GM12891 (cell line): Measurements from ENCODE around the gene GALNT10.

Experiments used
- DNase-seq: peaks from one replicate; pipeline ENCODE4 v3.0.0; 2011; ENCODE audit warnings: low spot score; ENCODE audit not compliant: insufficient read length
- FAIRE-seq: peaks from 2 replicates; lab custom pipeline; 2011; peaks lifted over from hg19 to GRCh38; lab: Jason Lieb, UNC
- PAX5 ChIP-seq: IDR thresholded peaks from 2 replicates; pipeline ENCODE4 v1.6.1; 2011; ENCODE audit warnings: low read length, moderate library complexity, mild to moderate bottlenecking; ENCODE audit not compliant: insufficient read depth, severe bottlenecking
- POLR2A ChIP-seq: IDR thresholded peaks from 2 replicates; pipeline ENCODE4 v1.6.1; 2011; ENCODE audit warnings: low read depth, low read length, control low read depth
- POLR2AphosphoS5 ChIP-seq: IDR thresholded peaks from 2 replicates; pipeline ENCODE4 v1.6.1; 2011; ENCODE audit warnings: low read depth, low read length, control low read depth
- POU2F2 ChIP-seq: IDR thresholded peaks from 2 replicates; pipeline ENCODE4 v1.6.1; 2011; ENCODE audit warnings: low read depth, mild to moderate bottlenecking, control low read depth, low read length, moderate library complexity
- SPI1 ChIP-seq: IDR thresholded peaks from 2 replicates; pipeline ENCODE4 v1.6.1; 2011; ENCODE audit warnings: low read depth, low read length, control low read depth
- TAF1 ChIP-seq: IDR thresholded peaks from 2 replicates; pipeline ENCODE4 v1.6.1; 2011; ENCODE audit warnings: low read depth, low read length, control low read depth

GALNT10 gene

GRCh38 chr5:154435226-154435625 lies 244.7 kb downstream of the GALNT10 start:
- TF ChIP-seq PAX5: no peak
- DNase-seq: no peak
- no peak for FAIRE-seq

GRCh38 chr5:154437281-154437965 lies 246.9 kb downstream of the GALNT10 start:
- TF ChIP-seq TAF1 (no peak), POLR2AphosphoS5 (no peak), POLR2A (no peak), SPI1 (no peak), POU2F2 (no peak), PAX5 (no peak)
- DNase-seq (no peak), FAIRE-seq (no peak)

- DNase-seq (no peak), FAIRE-seq (no peak)
- TF ChIP-seq POLR2AphosphoS5 (no peak), SPI1 (no peak), POU2F2 (no peak), PAX5 (no peak), TAF1 (no peak), POLR2A (no peak)
Measured at GRCh38 chr5:154440540-154440939, 250.0 kb downstream of the GALNT10 start.

GRCh38 chr5:154442801-154443200 lies 252.3 kb downstream of the GALNT10 start:
- no peak for FAIRE-seq
- no peak for DNase-seq
- TF ChIP-seq POLR2A: no peak
- no peak for TF ChIP-seq POU2F2

GRCh38 chr5:154444556-154445421 lies 254.3 kb downstream of the GALNT10 start:
- TF ChIP-seq POU2F2: no peak
- DNase-seq (peak; percentile 15), FAIRE-seq (peak; percentile 76)

- FAIRE-seq: peak; percentile 97
- TF ChIP-seq PAX5 (no peak), TAF1 (no peak; the same call in 1 of the 2 replicates), POU2F2 (no peak), POLR2AphosphoS5 (no peak; the same call in 1 of the 2 replicates), POLR2A (peak; percentile 69), SPI1 (peak; percentile 33)
Measured at GRCh38 chr5:154445422-154446194, 255.1 kb downstream of the GALNT10 start, which contains the start of gene SAP30L. SAP30L (plus strand) TSS chr5:154445997; CDS start chr5:154446605, 608 bp downstream.

GRCh38 chr5:154446195-154447088 lies 255.9 kb downstream of the GALNT10 start:
- TF ChIP-seq POLR2A: no peak
- no peak for TF ChIP-seq TAF1
- no peak for TF ChIP-seq POLR2AphosphoS5
- peak; percentile 33 for DNase-seq
- FAIRE-seq: no peak

More at GRCh38 chr5:154445422-154446194, 255.1 kb downstream of the GALNT10 start, which contains the start of gene SAP30L:
- peak; percentile 99 for DNase-seq

- FAIRE-seq: no peak
- TF ChIP-seq PAX5 (no peak), POLR2A (no peak), POU2F2 (no peak), SPI1 (no peak), POLR2AphosphoS5 (no peak), TAF1 (no peak)
- no peak for DNase-seq
Measured at GRCh38 chr5:154447089-154447725, 256.7 kb downstream of the GALNT10 start.

- DNase-seq: no peak
- TF ChIP-seq POLR2AphosphoS5 (no peak), POU2F2 (no peak), TAF1 (no peak), SPI1 (no peak), PAX5 (no peak), POLR2A (no peak)
- peak; percentile 28 for FAIRE-seq
Measured at GRCh38 chr5:154449786-154450185, 259.3 kb downstream of the GALNT10 start.
